ENCODE data around the gene BMERB1.
"Not testable (repeated sequence)": the region's sequence is repeated elsewhere in the genome, so short reads cannot be mapped to it uniquely, and the experiment has no call there.

Gene BMERB1

GRCh38 chr16:15529673-15530072, 95.3 kb downstream of the BMERB1 start:
- no peak for DNase-seq

- no peak for DNase-seq
These were observed 95.7 kb downstream of the BMERB1 start for GRCh38 chr16:15530085-15530484.

GRCh38 chr16:15532825-15533224, 98.4 kb downstream of the BMERB1 start:
- no peak for DNase-seq

- DNase-seq = no peak
These were observed 99.0 kb downstream of the BMERB1 start for GRCh38 chr16:15533386-15533785.

- DNase-seq = no peak
These were observed 101.4 kb downstream of the BMERB1 start for GRCh38 chr16:15535772-15536171.

GRCh38 chr16:15536843-15537242, 102.5 kb downstream of the BMERB1 start:
- DNase-seq = no peak

GRCh38 chr16:15538507-15538906, 104.1 kb downstream of the BMERB1 start:
- no peak for DNase-seq

- no peak for DNase-seq
These were observed 104.8 kb downstream of the BMERB1 start for GRCh38 chr16:15539197-15539596.

- no peak for DNase-seq
These were observed 107.9 kb downstream of the BMERB1 start for GRCh38 chr16:15542261-15542660.

- no peak for DNase-seq
These were observed 108.5 kb downstream of the BMERB1 start for GRCh38 chr16:15542734-15543347.

GRCh38 chr16:15544405-15544804, 110.0 kb downstream of the BMERB1 start:
- no peak for DNase-seq

- DNase-seq = no peak
These were observed 111.2 kb downstream of the BMERB1 start for GRCh38 chr16:15545544-15545943.

- not testable (repeated sequence) for DNase-seq
These were observed 112.8 kb downstream of the BMERB1 start for GRCh38 chr16:15547072-15547767.

GRCh38 chr16:15547768-15548096, 113.3 kb downstream of the BMERB1 start:
- DNase-seq = no peak

GRCh38 chr16:15548482-15548891, 114.1 kb downstream of the BMERB1 start:
- no peak for DNase-seq

GRCh38 chr16:15552507-15552906, 118.1 kb downstream of the BMERB1 start:
- DNase-seq = no peak

GRCh38 chr16:15553313-15554088, 119.1 kb downstream of the BMERB1 start:
- no peak for DNase-seq

GRCh38 chr16:15556130-15556529, 121.7 kb downstream of the BMERB1 start:
- no peak for DNase-seq

GRCh38 chr16:15557258-15557657, 122.9 kb downstream of the BMERB1 start:
- no peak for DNase-seq

GRCh38 chr16:15559176-15559575, 124.8 kb downstream of the BMERB1 start:
- no peak for DNase-seq

- DNase-seq = no peak
These were observed 130.4 kb downstream of the BMERB1 start for GRCh38 chr16:15564604-15565339.

GRCh38 chr16:15566095-15566494, 131.7 kb downstream of the BMERB1 start:
- DNase-seq = no peak

- DNase-seq = no peak
These were observed 133.4 kb downstream of the BMERB1 start for GRCh38 chr16:15567823-15568222.

Data from DMS79 (cell line).